ENCODE measurements around the gene CCR5AS.

Gene CCR5AS

DNA sequence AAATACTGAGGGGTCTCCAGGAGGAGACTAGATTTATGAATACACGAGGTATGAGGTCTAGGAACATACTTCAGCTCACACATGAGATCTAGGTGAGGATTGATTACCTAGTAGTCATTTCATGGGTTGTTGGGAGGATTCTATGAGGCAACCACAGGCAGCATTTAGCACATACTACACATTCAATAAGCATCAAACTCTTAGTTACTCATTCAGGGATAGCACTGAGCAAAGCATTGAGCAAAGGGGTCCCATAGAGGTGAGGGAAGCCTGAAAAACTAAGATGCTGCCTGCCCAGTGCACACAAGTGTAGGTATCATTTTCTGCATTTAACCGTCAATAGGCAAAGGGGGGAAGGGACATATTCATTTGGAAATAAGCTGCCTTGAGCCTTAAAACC is 31.6 kb downstream of the CCR5AS start:
- no peak for DNase-seq

DNA sequence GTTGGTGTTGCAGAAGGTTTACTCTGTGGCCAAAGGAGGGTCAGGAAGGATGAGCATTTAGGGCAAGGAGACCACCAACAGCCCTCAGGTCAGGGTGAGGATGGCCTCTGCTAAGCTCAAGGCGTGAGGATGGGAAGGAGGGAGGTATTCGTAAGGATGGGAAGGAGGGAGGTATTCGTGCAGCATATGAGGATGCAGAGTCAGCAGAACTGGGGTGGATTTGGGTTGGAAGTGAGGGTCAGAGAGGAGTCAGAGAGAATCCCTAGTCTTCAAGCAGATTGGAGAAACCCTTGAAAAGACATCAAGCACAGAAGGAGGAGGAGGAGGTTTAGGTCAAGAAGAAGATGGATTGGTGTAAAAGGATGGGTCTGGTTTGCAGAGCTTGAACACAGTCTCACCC is 32.1 kb downstream of the CCR5AS start:
- no peak for DNase-seq

DNA sequence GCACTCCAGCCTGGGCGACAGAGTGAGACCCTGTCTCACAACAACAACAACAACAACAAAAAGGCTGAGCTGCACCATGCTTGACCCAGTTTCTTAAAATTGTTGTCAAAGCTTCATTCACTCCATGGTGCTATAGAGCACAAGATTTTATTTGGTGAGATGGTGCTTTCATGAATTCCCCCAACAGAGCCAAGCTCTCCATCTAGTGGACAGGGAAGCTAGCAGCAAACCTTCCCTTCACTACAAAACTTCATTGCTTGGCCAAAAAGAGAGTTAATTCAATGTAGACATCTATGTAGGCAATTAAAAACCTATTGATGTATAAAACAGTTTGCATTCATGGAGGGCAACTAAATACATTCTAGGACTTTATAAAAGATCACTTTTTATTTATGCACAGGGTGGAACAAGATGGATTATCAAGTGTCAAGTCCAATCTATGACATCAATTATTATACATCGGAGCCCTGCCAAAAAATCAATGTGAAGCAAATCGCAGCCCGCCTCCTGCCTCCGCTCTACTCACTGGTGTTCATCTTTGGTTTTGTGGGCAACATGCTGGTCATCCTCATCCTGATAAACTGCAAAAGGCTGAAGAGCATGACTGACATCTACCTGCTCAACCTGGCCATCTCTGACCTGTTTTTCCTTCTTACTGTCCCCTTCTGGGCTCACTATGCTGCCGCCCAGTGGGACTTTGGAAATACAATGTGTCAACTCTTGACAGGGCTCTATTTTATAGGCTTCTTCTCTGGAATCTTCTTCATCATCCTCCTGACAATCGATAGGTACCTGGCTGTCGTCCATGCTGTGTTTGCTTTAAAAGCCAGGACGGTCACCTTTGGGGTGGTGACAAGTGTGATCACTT is 34.1 kb downstream of the CCR5AS start:
- DNase-seq, result no peak

DNA sequence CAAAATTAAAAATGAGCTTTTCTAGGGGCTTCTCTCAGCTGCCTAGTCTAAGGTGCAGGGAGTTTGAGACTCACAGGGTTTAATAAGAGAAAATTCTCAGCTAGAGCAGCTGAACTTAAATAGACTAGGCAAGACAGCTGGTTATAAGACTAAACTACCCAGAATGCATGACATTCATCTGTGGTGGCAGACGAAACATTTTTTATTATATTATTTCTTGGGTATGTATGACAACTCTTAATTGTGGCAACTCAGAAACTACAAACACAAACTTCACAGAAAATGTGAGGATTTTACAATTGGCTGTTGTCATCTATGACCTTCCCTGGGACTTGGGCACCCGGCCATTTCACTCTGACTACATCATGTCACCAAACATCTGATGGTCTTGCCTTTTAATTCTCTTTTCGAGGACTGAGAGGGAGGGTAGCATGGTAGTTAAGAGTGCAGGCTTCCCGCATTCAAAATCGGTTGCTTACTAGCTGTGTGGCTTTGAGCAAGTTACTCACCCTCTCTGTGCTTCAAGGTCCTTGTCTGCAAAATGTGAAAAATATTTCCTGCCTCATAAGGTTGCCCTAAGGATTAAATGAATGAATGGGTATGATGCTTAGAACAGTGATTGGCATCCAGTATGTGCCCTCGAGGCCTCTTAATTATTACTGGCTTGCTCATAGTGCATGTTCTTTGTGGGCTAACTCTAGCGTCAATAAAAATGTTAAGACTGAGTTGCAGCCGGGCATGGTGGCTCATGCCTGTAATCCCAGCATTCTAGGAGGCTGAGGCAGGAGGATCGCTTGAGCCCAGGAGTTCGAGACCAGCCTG is 35.1 kb downstream of the CCR5AS start:
- no peak for DNase-seq

DNA sequence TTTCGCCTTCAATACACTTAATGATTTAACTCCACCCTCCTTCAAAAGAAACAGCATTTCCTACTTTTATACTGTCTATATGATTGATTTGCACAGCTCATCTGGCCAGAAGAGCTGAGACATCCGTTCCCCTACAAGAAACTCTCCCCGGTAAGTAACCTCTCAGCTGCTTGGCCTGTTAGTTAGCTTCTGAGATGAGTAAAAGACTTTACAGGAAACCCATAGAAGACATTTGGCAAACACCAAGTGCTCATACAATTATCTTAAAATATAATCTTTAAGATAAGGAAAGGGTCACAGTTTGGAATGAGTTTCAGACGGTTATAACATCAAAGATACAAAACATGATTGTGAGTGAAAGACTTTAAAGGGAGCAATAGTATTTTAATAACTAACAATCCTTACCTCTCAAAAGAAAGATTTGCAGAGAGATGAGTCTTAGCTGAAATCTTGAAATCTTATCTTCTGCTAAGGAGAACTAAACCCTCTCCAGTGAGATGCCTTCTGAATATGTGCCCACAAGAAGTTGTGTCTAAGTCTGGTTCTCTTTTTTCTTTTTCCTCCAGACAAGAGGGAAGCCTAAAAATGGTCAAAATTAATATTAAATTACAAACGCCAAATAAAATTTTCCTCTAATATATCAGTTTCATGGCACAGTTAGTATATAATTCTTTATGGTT is 35.9 kb downstream of the CCR5AS start, which contains the start of gene CCR5:
Gene CCR5, plus strand, starts transcription at position 108 of the 680 bp plus-strand sequence. CDS start 1,957 bp downstream, outside the sequence.
- no peak for DNase-seq

DNA sequence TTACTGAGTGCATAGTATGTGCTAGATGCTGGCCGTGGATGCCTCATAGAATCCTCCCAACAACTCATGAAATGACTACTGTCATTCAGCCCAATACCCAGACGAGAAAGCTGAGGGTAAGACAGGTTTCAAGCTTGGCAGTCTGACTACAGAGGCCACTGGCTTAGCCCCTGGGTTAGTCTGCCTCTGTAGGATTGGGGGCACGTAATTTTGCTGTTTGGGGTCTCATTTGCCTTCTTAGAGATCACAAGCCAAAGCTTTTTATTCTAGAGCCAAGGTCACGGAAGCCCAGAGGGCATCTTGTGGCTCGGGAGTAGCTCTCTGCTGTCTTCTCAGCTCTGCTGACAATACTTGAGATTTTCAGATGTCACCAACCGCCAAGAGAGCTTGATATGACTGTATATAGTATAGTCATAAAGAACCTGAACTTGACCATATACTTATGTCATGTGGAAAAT is 37.2 kb downstream of the CCR5AS start:
- no peak for DNase-seq

DNA sequence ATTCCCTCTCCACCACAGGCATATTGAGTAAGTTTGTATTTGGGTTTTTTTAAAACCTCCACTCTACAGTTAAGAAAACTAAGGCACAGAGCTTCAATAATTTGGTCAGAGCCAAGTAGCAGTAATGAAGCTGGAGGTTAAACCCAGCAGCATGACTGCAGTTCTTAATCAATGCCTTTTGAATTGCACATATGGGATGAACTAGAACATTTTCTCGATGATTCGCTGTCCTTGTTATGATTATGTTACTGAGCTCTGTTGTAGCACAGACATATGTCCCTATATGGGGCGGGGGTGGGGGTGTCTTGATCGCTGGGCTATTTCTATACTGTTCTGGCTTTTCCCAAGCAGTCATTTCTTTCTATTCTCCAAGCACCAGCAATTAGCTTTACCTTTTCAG is 37.7 kb downstream of the CCR5AS start:
- no peak for DNase-seq

DNA sequence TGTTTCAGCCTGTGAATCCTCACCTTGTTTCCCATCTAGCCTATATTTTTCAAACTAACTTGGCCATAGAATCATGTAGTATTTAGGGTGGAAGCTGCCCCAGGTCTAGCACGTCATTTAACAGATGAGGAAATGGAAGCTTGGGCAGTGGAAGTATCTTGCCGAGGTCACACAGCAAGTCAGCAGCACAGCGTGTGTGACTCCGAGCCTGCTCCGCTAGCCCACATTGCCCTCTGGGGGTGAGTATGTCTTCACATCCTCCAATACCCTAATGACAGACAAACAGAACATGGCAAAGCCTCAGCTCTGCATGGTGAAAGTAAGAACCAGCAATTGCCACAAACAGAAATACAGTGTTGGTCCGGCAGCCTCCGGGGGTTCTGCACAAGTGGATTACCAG is 38.3 kb downstream of the CCR5AS start:
- no peak for DNase-seq

DNA sequence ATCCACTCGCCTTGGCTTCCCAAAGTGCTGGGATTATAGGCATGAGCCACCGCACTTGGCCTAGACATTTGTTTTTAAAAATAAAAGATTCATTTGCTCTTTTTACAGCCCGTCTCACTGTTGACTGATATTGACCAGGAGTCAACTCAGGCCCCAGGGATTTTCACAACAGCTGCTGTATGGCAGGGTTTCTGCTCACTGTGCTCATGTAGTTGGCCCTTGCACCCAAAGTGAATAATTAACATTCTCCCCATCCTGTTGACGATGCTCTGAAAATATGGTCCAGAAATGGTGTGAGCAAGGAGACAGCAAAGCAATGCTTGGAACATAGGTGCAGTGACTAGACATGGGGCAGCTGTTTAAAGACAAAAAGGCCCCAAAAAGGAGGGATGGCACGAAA is 39.1 kb downstream of the CCR5AS start:
- DNase-seq, result no peak

DNA sequence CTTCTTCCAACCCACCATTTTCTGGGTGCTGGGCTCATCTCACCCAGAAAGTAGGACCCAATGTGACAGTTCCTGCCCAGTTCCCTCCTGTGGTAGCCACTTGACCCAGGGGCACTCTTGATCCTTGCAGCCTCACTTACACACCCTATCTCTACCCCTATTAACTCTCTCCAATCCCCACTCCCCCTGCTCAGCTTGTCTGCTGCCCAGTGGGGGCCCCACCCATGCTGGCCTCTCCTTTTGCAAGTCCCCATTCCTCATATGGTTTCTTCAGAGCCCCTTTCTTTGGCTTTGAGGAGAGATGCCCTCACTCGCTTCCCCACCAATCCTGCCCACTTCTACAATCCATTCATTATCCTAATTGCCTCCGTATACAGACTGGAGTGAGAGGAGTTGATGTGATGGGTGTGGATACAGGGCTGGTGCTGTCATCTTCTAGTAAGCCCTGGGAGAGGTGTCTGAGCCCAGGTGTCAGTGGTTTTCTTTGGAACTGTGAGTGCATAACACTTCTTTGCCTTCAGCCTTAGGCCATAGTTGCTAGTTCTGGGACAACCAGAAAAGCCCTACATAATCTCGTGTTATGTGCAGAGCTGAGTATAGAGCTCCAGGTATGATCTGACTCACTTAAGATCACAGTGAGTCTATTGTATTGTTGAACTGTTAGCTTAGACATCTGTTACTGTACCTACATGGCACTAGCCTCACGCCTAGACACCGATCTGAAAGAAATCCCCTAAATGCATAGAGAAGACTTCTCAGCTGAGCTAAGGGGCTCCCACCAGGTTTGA is 40.9 kb downstream of the CCR5AS start:
- no peak for DNase-seq

DNA sequence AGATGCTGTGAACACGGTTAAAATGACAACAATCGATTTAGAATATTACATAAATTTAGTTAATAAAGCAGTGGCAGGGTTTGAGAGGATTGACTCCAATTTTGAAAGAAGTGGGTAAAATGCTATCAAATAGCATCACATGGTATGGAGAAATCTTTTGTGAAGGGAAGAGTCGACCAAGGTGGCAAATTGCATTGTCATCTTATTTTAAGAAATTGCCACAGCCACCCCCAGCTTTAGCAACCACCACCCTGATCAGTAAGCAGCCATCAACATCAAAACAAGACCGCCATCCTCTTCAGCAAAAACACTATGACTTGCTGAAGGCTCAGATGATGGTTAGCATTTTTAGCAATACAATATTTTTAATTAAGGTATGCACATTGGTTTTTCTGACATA is 41.8 kb downstream of the CCR5AS start:
- no peak for DNase-seq

DNA sequence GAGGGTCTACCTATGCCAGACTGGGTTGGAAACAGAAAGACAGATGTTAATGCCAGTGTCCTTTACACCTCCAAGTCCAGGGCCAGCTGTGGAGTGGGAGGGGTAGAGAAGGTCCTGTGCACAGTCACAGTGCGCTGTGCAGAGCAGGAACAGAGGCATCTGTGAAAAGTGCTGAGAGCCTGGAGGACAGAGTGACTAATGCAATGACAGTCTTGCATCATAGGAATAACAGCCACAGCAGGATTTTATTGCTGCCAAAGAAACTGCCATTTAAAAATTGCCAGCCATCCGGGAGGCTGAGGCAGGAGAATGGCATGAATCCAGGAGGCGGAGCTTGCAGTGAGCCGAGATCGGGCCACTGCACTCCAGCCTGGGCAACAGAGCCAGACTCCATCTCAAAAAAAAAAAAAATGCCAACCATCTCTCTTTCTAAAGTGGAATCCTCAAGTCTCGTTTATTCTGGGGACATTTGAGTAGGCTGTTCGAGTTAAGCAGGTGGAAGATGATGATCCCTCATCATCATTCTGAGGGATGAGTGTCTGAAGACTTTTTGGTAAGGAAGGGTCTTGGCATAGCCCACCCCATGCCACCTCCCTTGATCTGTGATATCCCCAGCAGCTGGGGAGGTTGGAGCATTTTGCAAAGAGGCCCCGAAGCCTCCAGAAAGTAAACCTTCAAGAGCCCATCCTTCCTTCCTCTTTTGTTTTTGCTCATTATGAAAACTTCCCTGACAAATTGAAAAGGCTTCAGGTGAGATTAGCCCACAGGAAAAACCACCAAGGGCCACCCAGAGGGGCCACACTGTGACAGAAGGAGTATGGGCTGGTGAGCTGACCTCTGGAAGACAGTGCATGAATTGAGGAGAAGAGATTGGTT is 45.2 kb downstream of the CCR5AS start:
- no peak for DNase-seq

DNA sequence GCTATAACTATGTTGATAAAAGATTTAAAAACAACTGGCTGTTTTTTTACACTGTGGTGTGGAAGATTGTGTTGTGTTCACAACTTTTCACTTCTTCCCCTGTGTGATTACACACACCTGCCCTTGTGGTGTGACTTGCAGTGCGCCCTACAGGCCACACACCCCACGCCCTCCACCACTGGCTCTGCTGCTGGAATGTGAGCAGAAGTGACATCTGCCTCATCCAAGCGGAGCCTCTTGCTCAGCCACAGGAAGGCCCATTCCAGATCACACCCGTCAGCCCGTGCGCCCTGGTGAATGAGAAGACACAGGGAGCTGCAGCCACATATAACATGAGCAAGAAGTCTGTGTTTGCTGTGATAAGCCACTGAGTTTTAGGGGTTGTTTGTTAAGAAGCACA is 46.0 kb downstream of the CCR5AS start:
- no peak for DNase-seq

DNA sequence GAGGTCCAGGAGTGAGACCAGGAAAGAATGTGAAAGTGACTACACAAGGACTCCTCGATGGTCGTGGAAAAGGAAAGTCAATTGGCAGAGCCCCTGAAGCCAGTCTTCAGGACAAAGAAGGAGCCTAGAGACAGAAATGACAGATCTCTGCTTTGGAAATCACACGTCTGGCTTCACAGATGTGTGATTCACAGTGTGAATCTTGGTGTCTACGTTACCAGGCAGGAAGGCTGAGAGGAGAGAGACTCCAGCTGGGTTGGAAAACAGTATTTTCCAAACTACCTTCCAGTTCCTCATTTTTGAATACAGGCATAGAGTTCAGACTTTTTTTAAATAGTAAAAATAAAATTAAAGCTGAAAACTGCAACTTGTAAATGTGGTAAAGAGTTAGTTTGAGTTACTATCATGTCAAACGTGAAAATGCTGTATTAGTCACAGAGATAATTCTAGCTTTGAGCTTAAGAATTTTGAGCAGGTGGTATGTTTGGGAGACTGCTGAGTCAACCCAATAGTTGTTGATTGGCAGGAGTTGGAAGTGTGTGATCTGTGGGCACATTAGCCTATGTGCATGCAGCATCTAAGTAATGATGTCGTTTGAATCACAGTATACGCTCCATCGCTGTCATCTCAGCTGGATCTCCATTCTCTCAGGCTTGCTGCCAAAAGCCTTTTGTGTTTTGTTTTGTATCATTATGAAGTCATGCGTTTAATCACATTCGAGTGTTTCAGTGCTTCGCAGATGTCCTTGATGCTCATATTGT is 47.0 kb downstream of the CCR5AS start:
- no peak for DNase-seq

DNA sequence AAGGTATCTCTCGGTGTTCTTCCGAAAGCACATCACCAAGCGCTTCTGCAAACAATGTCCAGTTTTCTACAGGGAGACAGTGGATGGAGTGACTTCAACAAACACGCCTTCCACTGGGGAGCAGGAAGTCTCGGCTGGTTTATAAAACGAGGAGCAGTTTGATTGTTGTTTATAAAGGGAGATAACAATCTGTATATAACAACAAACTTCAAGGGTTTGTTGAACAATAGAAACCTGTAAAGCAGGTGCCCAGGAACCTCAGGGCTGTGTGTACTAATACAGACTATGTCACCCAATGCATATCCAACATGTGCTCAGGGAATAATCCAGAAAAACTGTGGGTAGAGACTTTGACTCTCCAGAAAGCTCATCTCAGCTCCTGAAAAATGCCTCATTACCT is 48.4 kb downstream of the CCR5AS start:
- no peak for DNase-seq

DNA sequence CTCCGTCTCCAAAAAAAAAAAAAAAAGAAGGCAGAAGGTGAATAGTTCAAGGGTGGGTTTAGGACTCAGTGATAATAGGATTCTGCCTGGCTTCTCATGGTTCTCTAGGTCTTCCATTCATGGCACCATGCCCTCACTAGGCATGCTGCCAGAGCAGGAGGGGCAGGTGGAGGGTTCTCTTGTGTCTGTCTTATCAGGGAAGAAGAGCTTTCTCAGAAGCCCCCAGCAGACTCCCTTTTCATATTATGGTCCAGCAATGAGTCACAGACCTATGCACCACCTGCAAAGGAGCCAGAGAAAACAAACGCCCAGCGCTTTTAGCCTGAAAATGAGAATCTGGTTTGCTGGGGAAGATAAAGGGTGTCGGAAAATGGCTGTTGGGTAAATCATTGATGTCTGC is 50.0 kb downstream of the CCR5AS start:
- DNase-seq, result no peak

DNA sequence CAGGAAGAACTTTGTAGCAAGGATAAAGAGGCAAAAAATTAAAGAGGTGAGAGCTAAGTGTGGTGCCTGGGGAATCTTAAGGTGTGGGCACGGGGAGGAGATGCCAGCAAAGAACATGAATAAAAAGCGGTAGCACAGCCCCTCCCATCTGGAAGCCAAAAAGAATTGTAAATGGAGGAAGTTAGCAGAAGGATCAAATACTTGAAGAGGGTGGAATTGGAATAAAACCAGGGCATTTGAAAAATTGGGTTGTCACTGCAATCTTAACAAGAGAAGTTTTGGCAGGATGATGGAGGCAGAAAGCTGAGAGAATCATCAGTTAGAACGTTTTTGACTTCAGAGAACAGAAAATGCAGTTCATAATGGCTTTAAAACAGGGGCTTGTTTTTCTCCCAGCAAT is 50.6 kb downstream of the CCR5AS start:
- no peak for DNase-seq

DNA sequence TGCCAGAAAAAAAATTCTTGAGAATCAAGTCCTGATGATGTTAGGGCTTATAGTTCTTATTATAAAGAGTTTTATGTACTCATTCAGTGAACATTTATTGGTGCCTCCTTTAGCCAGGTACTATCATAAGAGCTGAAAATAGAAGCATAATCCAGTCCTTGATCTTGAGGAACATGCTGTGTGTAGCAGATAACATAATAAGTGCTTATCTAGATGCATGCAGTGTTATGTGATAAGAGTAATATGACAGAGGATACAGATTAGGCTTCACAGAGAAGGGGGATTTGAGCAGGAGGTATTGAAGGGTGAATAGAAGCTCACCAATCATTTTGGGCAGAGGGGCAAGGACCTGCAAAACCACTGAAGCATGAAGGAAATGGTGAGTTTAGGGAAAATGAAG is 51.9 kb downstream of the CCR5AS start:
- no peak for DNase-seq

DNA sequence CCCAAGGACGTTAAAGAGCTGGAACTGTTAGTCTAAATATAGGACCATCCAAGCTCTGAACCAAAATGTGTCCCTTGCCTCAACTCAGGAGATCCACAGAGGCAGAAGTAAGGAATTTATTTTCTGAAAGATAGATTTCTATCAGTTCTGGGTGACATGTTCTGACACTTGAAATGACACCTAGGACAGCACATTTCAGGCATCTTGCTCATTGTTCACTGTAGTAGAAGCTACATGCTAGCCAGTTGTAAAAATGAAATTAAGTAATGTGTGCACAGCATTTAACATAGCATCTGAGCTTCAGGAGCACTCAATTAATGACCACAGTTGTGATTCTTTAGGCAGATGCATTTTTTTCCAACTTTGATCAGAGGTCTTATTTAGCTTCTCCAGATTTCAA is 52.4 kb downstream of the CCR5AS start:
- no peak for DNase-seq

DNA sequence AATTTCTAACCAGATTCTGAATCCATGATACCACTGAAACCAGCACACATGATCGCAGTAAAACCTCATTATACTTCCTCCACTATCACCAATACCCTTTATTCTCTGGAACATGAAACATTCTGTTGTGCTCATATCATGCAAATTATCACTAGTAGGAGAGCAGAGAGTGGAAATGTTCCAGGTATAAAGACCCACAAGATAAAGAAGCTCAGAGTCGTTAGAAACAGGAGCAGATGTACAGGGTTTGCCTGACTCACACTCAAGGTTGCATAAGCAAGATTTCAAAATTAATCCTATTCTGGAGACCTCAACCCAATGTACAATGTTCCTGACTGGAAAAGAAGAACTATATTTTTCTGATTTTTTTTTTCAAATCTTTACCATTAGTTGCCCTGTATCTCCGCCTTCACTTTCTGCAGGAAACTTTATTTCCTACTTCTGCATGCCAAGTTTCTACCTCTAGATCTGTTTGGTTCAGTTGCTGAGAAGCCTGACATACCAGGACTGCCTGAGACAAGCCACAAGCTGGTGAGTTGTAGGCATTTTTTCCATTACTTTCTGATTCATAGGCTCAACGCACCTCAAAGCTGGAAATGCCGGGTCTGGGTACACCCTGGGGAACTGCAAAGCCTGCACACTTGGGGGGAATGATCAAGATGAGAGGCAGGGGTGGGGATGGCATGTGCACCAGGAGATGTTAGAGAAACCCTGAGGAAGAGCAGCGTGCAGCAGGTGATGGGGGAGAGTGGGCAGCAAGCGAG is 53.0 kb downstream of the CCR5AS start, which contains the start of gene CCR2:
Gene CCR2, plus strand, starts transcription at position 465 of the 764 bp plus-strand sequence. CDS start 3,417 bp downstream, outside the sequence.
- DNase-seq, result no peak
